Urothelium cell line (cell line): ENCODE measurements around the gene BLMH.

Experiments
- DNase-seq: peaks from one replicate; pipeline ENCODE4 v3.0.0; 2011; ENCODE audit warnings: low spot score, mixed read lengths
- FAIRE-seq: peaks from 2 replicates; lab custom pipeline; 2011; peaks lifted over from hg19 to GRCh38; lab: Jason Lieb, UNC

The BLMH gene

DNA sequence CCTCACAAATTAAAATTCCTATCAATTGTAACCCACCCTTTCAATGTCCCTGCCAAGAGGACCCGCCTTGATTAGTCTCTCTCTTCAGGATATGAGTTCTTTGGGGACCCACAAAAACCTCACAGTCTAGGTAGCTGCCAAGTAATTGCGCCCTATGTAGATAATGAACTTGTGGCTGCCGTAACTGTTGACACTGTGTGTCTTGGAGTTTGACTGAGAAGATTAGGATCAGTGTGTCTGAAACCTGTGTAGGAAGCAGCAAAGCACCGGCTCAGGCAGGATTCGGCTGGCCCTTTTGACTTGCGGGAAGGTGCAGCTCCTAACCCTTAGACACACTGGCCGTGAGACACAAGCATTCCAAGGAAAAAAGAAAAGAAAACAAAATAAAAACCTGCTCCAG, 38.4 kb downstream of the BLMH start:
- no peak for DNase-seq
- FAIRE-seq, result no peak

DNA sequence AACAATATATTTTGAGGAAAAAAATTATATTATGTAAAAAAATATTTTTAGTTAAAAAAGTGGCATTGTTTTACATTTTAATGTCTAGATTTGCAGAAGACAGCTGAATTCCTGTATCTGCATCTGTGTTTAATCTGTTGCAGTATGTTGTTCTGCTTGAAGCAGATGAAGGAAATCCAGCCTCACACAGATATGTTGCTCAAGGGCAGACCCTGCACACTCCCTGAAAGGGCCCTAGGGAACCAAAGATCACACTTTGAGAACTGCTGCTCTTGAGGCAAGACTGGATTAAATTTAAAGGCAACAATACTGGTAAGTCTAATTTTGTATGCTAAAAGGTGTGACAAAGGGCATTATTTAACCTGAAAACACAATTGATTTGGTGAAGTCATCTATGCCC, 39.8 kb downstream of the BLMH start:
- FAIRE-seq (no peak), DNase-seq (no peak)

DNA sequence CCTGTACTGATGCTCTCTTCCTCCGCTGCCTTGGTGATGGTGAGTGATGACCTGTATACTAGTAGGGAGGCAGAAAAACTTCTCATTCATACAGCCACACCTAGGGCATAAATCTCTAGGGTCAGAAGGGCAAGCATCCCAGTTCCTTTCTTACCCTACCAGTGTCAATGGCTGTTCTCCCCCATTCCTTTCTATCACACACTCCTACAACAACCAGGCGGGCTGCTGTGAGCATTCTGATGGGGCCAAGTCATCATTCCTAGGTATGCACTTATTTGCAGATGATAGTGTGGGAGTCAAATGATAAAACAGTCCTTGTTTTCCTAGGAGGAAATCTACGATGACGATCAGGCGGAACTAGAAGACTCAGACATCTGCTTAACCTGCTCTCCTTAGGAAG, 42.3 kb downstream of the BLMH start:
- FAIRE-seq (no peak), DNase-seq (no peak)

DNA sequence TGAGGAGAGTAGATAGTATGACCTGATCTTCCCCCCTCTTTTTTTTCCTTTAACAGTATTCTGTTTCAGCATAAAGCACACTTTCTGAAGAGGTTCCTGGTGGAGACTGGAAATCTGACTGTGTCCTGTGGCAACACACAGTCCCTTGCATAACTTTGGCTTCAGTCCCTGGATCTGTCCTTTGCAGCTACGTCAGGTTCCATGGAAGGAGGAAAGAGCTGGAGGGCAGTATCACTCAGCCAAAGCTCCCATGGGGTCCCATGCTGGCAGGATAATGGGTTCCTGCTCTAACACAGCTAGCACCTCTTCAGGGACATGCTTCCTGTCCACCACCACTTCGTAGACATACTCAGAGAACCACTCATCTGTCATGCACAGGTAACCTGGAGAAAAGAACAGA, 43.0 kb downstream of the BLMH start:
- DNase-seq (no peak), FAIRE-seq (no peak)

DNA sequence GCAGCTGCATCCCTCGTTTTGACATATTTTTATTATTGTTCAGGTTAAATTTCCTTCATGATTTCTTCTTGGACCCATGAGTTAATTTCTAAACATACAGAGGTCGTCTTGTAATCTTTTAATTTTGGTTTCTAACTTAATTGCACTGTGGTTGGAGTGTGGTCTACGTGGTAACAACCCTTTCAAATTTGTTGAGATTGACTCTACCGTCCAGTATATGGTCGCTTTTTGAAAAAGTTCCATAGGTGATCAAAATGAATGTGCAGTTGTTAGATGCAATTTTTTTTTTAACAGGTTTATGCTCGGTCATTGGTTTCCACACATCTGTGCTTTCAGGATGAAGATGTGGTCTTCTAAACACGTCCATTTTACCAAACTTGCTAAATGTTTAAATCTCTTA, 45.3 kb downstream of the BLMH start:
- DNase-seq (no peak), FAIRE-seq (no peak)

DNA sequence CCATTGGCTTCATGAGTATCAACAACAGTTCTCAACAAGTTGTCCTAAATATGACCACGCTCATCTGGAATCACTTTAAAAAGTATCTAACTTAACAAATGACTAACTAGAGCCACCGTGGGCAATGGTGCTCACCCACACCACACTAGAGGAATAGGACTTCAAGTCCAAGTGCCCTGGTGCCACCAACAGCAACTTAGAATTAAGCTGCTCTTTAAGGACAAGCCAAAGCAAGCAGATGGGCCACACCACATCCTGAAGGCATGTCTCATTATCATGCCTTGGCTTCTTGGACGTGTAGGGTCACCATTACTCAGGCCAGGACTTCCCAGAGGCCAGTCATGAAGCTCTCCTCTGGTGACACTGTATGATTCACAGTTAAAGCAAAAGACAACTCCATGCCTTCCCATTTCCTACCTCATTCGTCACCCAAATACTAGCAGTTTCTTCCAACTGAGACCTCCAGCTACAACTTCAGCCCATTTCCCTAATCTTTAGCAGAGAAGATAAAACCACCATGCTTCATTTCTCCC, 46.8 kb downstream of the BLMH start:
- no peak for FAIRE-seq
- DNase-seq, result no peak

DNA sequence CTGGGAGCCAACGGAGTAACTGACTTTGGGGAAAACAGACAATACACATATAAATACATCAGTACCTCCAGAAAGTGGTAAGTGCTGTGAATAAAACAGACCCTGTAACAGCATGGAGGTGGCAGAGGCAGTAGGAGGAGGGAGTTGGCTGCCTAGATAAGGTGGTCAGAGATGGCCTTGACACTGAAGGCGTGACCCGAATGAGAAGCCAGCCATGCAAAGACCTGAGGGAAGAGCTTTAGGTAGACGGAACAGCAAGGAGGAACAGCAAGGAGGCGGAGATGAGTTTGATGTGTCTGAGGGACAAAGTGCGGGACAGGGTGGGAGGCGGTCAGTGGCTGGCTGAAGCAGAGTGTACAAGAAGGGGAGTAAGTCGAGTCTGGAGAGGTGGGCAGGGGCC, 48.2 kb downstream of the BLMH start:
- DNase-seq (no peak), FAIRE-seq (no peak)

DNA sequence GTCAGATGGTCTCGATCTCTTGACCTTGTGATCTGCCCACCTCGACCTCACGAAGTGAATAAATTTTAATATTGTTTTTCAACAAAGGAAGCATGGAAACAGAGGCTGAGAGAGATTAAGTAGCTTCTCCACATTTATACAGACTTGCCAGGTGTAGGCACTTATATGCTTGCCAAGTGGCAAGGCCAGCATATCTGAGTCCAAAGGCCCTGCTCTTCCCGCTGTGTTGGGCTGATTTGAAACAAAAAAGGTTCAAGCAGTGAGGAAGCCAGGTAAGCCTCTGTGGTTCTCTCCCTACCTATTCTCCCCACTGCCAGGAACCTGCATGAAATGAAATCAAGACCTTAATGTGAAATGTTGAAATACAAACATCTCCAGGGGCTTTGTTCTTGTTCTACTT, 48.7 kb downstream of the BLMH start:
- FAIRE-seq, result no peak

DNA sequence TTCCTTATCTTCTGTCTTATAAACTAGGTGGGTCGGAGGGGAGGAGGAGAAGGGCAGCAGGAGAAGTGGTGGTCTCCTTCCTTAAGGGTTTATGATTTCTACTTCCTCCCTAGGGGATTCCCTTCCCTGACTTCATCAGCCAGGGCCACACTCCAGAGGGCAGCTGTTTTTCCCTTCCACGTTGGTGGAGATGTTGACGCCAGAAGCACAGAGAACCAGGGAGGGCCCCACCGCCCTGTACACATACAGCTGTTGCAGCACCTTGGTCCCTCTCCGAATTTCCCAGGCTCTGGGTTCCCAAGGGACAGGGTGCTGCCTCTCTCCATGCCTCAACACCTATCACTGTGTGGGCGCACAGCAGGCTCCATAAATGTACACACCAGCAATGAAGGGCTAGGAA, 50.7 kb downstream of the BLMH start:
- FAIRE-seq (no peak), DNase-seq (no peak)

More for the DNA sequence above, 48.7 kb downstream of the BLMH start:
- no peak for DNase-seq

DNA sequence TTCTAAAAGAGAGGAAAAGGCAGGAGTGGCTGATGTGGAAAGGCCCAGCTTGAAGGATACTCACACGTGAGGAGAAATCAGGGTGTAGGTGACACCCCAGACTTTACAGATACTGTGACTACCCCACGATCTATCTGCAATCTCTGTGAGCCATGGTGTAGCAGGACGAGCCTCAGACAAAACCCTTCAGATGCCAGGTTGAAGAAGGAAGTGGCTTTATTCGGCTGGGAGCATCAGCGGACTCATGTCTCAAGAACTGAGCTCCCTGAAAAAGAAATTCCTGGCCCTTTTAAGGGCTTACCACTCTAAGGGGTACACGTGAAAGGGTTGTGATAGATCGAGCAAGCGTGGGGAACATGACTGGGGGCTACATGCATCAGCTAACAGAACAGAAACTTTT, 51.6 kb downstream of the BLMH start:
- FAIRE-seq, result no peak

DNA sequence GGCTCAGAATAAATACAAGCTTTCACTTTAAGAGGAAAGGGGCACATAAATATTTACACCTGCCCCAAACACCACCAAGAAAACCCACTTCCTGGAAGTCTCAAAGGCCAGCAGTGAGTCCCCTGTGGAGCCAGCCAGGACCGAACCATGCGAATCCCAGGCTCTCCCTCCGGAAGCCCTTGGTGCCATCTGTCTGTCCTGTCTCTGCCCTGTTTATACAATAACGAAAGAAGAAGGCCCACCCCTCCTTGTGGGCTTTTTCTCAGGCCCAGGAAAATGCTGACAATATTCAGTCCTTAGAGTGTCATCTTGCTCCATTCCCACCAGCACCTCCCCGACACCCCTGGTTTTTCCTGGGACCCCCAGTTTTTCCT, 52.7 kb downstream of the BLMH start:
- FAIRE-seq (no peak), DNase-seq (no peak)

More for the DNA sequence above, 51.6 kb downstream of the BLMH start:
- no peak for DNase-seq

DNA sequence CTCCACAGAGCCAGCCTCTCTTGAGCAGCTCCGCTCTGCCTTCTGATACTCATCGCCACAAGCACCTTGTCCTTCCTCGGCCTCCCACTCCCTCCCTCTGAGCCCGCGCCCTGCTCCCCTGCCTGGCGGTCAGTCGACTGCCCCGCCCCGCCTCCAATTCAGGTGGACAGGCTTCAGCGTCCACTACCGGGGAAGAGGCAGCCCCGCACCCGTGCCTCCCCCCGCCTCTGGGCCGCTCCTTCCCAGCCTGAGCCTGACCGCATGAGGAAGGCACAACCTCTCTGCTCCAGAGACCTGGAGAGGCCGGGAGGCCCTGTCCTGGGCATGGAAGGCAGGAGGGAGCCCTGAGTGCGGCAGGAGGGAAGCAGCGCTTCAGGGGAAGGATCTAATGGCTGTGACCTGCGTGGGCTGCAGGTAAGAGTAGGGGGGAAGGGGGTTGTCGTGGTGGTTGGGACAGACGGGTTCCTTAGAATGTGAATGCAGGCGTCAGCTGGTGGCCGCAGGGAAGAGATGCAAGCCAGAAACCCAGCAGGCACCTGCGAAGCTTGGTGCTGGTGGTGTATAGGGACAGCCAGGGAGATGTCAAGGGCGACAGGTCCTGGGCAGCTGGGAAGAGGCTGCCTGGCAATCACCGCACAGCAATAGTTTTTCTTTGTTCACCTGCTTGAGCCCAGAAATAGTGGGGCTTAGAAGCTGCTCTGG, 53.2 kb downstream of the BLMH start:
- FAIRE-seq, result no peak
- DNase-seq, result no peak

DNA sequence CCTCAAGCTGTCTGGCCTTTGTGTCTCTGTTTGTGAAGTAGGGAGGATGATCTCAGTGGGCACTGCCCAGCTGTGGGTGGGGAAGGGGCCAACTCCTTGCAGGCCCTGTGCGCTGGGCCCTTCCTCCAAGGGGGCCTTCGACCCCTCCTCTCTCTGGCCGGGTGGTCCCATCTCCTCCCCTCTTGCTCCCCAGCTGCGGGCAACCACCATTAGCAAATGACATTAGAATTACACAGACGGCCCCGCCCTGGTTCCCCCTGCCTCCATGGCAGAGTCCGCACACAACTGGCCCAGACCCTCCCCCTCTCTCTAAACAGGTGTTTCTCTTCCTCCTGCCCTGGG, 53.8 kb downstream of the BLMH start:
- FAIRE-seq (no peak), DNase-seq (no peak)

DNA sequence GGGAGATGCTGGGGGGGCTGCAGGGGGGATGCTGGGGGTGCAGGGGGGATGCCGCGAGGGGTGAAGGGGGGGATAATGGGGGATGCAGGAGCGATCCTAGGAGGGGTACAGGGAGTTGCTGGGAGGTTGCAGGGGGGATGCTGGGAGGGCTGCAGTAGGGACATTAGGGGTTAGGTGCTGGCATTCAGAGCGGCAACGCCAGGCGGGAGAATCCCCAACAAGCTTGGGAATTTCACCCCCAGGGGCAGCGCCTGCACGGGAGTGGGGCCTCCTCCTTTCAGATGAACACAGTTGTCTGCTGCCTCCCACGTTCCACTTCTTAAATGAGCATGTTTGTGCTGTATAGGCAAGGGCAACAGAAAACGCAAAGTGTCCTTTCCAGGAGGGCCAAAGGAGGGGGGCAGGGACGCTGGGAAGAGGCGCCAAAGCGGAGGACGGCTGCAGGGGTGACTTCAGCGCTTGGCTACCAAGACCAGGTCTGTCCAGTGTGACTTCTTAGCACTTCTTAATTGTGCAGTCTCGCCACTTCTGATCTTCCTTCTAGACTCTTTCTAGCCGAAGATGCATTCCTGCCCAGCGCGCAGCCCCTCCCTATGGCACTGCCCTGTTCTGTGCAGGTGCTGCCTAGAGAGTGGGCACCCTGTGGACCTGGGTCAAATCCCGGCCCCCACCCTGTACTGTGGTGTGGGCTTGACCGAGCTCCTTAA, 54.3 kb downstream of the BLMH start:
- DNase-seq (no peak), FAIRE-seq (no peak)

DNA sequence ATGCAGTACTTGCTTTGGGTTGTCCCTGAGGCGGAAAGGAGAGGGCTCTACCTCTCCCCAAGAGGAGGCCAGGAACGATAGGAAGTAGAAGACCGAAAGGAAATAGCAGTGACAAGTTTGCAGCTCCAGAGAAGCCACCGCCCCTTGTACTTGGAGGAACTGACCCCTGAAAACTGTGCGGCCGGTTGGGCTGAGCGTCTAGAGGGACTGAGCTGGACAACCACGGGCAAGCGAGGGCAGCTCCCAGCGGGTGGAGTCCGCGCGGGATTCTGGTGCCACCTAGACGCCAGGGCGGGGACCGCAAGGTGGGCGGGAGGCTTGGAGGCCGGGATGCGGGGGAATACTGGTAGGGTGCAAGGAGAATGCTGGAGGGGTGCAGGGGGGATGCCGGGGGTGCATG, 55.0 kb downstream of the BLMH start:
- no peak for DNase-seq
- no peak for FAIRE-seq

DNA sequence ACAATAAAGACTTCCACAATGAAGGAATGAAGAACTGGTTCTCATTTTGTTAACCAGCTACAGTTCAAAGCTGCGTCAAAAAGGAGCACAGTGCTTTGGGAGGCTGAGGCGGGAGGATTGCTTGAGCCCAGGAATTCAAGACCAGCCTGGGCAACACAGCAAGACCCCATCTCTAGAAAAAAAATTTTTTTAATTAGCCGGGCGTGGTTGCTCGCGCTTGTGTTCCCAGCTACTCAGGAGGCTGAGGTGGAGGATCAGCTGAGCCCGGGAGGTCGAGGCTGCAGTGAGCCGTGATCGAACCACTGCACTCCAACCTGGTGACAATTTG, 55.5 kb downstream of the BLMH start:
- DNase-seq, result no peak
- no peak for FAIRE-seq

DNA sequence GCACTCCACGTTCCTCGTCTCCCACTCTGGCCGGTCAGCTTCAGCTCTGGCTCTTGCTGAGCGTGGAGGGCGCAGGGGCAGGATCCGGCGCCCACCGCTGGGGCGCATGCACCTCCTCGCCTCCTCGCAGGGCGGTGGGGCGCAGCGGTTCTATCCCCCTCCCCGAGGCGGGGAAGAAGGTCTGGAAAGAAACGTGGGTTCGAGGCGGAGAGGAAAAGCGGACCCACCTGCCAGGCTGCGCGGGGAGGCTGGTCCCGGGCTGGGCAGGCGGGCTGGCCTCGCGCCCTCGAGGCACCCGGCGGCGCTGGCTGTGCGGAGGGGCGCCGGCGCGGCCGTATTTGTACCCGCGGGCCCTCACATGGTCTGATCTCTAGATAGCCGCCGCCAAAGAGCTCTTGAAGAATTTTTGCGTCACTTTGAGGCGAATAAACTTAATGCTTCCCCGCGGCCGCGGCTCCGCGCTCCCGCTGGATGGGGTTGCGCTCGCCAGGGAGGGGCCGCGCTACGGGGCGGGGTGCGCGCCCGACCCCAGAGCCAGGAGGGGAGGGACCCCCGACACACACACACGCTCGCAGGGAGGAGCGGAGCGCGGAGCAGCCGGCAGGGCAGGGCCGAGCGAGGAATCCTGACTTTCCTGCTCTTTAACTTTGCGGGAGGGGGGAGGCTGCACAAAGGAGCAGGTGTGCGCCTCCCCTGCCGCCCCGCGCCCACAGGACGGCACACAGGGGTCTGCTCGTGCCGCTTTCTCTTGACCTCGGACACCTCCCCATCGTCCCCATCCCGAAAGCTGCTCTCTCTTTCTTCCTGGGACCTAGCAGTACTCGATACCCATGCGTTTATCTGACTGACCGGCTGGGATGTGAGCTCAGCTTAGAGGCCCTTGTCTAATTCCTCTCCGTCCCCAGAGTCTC, 56.1 kb downstream of the BLMH start, which contains the start of gene SLC6A4:
Gene SLC6A4, minus strand, starts transcription at position 312 of the 911 bp plus-strand sequence. CDS start 13,739 bp downstream, outside the sequence.
- FAIRE-seq (no peak), DNase-seq (no peak)

DNA sequence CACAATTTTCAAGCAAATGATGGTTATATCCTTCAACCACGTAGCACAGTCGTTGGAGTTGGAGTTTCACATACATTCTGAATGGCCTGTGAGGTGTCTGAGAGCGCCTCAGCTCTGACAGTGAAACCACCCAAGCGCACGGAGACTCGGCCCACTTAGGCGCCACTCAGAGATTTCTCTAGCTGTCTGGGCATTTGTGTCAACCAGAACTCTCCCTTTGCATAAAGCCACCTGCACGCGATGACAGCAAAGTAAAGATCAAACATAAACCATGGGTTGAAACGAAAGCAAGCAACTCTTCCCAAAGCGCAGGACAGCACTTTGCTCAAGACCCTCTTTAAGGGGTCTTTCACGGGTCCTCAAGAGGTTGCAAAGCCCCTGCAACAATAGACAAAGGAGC, 56.8 kb downstream of the BLMH start:
- FAIRE-seq (no peak), DNase-seq (no peak)

DNA sequence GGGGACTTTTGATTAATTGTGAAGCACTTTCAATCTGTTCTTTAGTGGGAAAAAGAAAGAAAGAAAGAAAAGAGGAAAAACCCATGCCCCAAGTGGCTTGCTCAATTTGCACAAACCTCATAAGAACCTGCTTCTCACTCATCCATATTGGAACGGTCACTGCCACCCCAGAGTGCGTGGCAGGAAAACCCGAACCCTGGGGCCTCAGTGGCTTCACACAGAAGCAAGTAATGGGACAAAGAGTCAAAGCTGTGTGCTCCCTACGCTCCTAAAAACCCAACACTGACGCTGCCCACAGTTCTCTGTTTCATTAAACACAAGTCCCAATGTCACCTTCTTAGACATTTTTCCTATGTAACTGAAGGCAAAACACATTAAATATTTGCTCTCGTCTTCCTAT, 57.4 kb downstream of the BLMH start:
- FAIRE-seq (no peak), DNase-seq (no peak)

DNA sequence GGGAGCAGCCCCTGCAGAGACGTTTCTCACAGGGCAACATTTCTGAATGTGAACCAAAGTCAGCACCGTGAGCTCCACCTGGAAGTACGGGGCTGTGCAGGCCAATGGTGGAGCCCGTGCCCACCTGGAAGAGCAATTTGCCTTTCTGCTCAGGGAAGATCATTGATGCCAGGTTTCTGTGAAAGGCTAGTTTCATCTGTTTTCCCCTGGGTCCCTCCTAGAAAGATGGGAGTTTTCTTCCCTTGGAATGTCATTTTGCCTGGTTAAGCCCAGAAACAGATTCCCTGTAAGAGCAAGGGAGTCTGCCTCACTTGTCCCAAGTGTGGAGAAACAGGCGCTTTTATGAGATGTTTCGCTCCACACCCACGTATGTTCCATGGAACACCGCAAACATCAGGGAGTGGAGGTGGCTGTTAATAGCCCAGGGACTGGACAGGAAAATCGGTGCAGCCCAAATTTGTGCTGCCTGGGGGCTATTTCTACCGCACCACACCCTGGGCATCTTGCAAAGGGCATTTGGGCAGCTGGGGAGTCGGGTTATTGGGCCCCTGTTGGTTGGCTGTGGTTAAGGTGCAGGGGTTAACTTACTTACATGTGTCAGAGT, 58.8 kb downstream of the BLMH start:
- FAIRE-seq (no peak), DNase-seq (no peak)
